Measurements from ENCODE around the gene ALX4.
A peak's percentile ranks its signal among the peaks of the same experiment; 100 is the strongest.

Gene ALX4

GRCh38 chr11:44319170-44319551, 9.2 kb upstream of the ALX4 start:
- intact Hi-C loops (cut with DNase I), result no loop called here
- peak in 2 of 10 donors; percentile 59 to 72 for DNase-seq

DNA sequence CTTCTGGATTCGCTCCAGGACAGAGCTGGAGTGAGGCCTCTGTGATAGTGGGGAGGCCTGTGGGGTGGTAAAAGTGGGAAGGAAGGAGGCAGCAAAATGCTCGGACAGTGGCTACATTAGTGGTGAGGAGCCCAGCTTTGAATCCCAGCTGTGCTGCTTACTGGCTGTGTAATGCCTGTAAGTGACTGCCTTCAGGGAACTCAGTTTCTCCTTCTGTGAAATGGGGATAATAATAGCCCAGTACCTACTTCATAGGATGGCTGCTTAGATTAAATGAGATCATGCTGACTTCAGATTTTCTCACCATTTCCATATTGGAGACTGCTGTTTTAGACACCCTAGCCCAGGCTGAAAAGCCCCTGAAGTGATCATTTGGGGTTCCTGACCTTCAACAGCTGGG, 8.4 kb upstream of the ALX4 start:
- peak in 1 of 10 donors; percentile 60 for DNase-seq
- intact Hi-C loops (cut with DNase I), result no loop called here

GRCh38 chr11:44316659-44317240, 6.8 kb upstream of the ALX4 start:
- peak in 2 of 10 donors; percentile 61 to 80 for DNase-seq
- intact Hi-C loops (cut with DNase I), result no loop called here

DNA sequence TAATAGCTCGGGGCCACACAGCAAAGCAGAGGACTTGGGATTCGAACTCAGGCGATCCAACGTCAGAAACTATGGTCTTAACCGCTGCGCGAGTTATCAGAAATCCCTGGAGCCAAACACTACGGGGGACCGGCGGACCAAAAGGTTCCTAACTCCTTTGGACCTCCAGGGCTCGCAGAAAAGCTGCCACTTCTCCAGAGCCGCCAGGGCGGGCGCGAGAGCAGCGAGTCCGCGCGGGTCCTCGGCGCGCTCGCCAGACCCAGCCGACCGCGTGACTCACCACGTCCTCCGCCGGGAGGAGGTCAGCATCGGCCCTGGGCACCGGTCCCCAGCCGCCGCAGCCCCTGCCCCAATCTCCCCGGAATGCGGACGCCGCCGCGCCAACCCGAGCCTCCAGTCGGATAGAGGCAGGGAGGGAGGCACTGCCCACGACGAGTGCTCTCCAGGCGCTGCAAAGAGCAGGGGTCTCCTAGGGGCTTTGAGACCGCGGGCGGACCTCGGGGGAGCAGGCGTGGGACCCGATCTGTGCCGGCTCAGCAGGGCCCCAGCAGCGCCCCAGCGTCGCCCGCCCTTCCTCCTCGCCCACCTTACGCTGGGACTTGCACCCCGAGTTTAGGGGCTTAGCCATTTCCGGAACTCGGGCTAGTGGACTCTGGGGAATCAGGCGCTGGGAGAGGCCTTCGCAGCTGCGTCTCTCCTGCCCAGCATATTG, 6.2 kb upstream of the ALX4 start:
- intact Hi-C loops (cut with DNase I), result no loop called here
- DNase-seq, result peak in 2 of 10 donors; percentile 73 to 74

DNA sequence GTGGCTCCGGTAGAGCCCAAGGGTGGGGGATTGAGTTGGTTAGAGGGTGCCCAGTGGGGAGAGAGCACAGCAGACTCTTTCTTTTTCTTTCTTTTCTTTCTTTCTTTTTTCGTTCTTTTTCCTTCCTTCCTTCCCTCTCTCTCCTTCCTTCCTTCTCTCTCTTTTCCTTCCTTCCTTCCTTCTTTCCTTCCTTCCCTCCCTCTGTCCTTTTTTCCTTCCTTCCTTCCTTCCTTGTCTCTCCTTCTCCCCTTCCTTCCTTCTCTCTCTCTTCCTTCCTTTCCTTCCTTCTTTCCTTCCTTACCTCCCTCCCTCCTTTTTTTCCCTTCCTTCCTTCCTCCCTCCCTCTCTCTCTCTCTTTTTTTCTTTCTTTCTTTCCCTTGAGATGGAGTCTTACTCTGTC, 4.8 kb upstream of the ALX4 start:
- intact Hi-C loops (cut with DNase I), result no loop called here
- no peak for DNase-seq

DNA sequence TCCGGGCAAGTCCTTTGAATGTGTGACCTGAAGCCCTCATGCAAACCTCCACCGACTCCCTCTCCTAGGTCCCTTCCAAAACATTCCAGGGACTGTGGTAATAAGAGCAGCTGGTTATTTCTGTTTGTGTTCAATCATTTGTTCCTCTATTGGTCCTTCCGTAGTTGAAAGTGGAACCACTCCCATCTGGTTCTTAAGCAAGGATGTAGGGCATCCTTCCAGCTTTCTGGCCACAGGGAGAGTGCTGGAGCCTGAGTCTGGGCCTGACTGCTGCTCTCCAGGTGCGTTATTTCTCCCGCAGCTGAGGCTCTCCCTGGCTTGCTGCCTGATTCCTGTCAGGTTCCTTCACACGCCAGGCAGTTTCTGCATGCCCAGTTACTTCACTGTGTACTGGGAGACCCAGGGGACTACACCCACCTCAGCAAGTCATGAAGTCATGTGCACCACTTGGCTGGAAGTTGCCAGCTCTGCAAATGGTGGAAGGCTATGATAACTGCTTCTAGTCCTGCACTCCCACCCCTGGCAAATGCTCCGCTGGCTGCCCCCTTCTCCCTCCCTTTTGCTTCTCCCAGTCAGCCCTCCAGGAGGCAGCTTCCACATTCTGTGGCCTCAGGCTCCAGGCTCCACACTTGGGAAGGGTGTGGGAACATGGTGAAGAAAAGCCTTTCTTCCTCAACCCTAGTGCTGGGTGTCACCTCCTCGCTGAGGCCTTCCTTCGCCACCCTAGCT, 4.0 kb upstream of the ALX4 start:
- peak in 1 of 10 donors; percentile 14 for DNase-seq
- intact Hi-C loops (cut with DNase I), result no loop called here

DNA sequence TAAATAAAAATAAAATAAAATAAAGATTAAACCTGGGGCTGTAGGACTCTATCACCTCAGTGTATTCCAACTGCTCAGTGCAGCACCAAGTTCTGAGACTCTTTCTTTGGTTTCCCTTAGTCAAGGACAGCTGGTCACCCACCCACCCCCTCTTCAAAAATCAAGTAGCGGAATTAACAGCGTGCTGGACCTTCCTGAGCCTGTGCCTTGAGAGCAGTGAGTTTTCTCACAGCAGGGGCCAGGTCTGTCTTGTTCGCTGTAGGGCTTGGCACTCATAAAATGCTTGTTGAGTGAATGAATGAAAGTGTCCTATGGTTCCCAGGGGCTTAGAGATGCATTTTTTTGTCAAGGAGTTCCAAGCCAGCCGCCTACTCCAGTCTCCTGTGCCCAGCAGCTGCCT, 2.9 kb upstream of the ALX4 start:
- DNase-seq, result no peak
- intact Hi-C loops (cut with DNase I), result no loop called here

GRCh38 chr11:44311339-44312261, 1.7 kb upstream of the ALX4 start:
- DNase-seq, result peak in 2 of 10 donors; percentile 59 to 70
- intact Hi-C loops (cut with DNase I), result no loop called here

DNA sequence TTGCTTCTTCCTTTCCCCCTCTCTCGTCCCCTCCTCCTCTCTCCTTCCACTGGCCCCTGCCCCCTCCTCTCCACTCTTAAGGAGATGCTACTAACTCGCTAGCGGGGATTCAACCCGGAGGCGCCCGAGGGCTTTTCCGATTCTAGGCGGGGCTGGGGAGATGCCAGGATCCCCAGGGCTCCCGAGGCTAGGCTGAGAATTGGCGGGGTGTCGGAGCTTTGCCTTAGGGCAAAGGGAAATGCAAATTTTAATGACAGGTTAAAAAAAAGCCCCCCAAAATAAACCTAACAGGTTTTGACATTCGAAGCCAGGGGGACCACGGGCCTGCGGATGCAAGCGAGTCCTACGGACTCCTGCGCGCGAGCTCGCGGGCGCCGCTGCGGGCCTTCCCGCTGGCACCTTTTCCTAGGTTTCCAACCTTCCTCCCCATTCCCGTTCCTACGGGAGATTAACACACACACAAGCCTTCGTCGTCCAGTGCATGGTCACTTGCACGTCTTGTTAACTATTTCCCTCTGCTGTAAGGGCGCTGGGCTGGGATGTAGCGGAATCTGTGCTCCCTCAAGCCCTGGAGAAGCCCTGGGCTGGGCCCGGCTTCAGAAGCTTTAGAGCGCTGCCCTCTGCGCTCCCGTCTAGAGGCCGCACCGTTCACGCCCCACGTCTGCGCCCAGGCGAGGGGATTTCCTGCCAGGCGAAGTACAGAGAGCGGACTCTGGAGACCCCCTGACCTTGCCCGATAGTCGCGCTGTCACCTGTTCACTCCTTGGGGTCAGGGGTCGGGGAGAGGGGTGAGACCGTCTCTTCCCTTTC, 729 bp upstream of the ALX4 start:
- intact Hi-C loops (cut with DNase I), result no loop called here
- peak in 2 of 10 donors; percentile 52 to 64 for DNase-seq

GRCh38 chr11:44310206-44310462, 195 bp upstream of the ALX4 start:
- no peak for DNase-seq
- intact Hi-C loops (cut with DNase I), result no loop called here

DNA sequence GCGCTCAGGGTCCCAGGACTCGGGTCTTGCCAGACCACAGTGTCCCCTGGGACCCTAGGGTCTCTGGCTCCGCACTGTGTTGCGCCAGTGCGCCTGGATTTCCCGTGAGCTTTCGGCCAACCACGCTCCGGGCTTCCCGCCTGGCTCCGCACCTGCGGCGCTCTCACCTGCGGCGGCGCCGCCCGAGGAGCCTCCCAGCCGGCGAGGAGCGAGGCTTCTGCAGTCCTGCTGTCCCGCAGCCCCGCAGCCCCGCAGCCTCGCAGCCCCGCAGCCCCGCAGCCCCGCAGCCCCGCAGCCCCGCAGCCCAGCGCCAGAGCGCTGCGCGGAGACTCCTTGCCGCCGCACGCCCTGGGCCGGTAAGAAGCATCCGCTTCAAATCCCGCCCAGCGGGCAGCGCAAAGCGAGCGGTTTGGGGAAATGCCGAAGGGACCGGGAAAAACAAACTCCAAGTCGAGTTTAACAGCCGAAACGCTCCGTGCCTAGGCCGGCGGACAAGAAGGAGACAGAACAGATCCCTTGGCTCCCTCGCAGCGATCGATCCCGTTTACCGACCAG, 939 bp downstream of the ALX4 start:
- intact Hi-C loops (cut with DNase I), result no loop called here
- no peak for DNase-seq

DNA sequence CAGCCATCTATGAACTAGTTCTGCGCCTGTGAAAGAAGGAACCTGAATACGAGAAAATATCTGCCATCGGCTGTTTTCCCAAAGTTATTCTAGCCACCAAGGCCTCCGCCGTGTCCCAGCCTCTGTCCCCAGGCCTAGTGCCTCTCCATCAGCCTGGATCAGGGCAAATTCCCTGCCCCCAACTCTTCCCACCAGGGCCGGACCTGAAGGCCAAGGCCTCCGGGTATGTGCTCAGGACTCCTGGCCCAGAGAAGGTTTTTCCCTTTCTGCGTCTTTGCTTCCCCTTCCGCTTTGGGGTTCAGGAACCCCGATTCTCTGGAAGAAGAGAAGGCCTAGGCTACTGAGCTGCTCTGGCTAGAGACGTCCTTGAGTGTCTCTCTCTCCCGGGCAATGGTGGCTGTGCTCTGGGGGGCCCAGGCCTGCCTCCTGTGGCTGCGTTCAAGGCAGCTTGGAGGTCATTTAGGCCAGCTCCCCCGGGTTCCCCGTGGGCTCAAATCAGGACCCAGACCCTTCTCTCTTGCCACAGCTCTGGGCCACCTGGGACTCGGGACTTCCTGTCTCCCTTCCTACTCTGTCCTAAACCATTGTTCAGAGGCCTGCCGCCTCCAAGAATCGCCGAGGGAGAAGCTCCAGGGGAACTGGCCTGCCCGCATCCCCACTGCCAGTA, 1.6 kb downstream of the ALX4 start:
- intact Hi-C loops (cut with DNase I), result no loop called here
- DNase-seq, result peak in 2 of 10 donors; percentile 60 to 70

- intact Hi-C loops (cut with DNase I), result no loop called here
- DNase-seq, result peak in 1 of 10 donors; percentile 65
Observed at GRCh38 chr11:44307340-44308099, 2.4 kb downstream of the ALX4 start.

DNA sequence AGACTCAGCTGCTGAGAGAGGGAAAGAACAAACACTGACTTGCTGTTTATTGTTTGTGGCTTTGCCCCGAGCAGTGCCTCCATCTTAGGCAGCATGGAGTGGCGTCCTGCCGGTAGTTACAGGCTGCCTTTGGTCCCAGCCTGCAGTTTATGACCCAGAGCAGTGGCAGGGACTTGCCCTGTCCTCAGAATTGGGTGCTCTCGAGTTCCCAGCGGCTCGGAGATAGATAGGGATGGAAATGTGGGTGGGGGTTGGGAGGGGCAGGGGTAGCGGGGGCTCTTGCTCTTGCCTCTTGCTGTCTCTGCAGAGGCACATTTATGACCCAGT, 3.1 kb downstream of the ALX4 start:
- intact Hi-C loops (cut with DNase I), result no loop called here

GRCh38 chr11:44306052-44306917, 3.7 kb downstream of the ALX4 start:
- intact Hi-C loops (cut with DNase I), result no loop called here
- DNase-seq, result no peak

More for the DNA sequence above, 3.1 kb downstream of the ALX4 start:
- no peak for DNase-seq

- intact Hi-C loops (cut with DNase I), result no loop called here
- DNase-seq, result peak in 1 of 10 donors; percentile 75
Observed at GRCh38 chr11:44305470-44306051, 4.4 kb downstream of the ALX4 start.

GRCh38 chr11:44305026-44305469, 4.9 kb downstream of the ALX4 start:
- intact Hi-C loops (cut with DNase I), result no loop called here
- DNase-seq, result no peak

Measured in posterior cingulate gyrus (tissue), 11 donors.